Measurements from ENCODE around the gene KRIT1.

GRCh38 chr7:92156990-92157389, 88.7 kb downstream of the KRIT1 start:
- no peak for TF ChIP-seq EZH2 (IDR thresholded peaks at IDR 0.05; ENCODE audit: borderline replicate concordance)
- no peak for TF ChIP-seq CTCF (IDR thresholded peaks at IDR 0.05; ENCODE audit: poor library complexity)
